ENCODE measurements around the gene TCF7L2.

Gene TCF7L2

GRCh38 chr10:112919721-112920120, 30.3 kb upstream of the TCF7L2 start:
- DNase-seq (ENCODE audit: low spot score in 2 of 2) (no peak), ATAC-seq (ENCODE audit: low read depth) (no peak)
- Mint-ChIP-seq H3K27ac (no peak overlapping the region), H3K9me3 (no peaks in the 10 kb centered on the region), H3K4me1 (no peaks in the 10 kb centered on the region), H3K4me3 (no peak overlapping the region), H3K36me3 (peaks cover 1% of the 10 kb centered on the region), H3K27me3 (peaks cover 9% of the 10 kb centered on the region)

- H3K4me3 Mint-ChIP-seq, result no peak overlapping the region
- H3K4me1 Mint-ChIP-seq, result no peaks in the 10 kb centered on the region
- H3K27ac Mint-ChIP-seq, result no peak overlapping the region
Observed at GRCh38 chr10:112926906-112927688, 22.9 kb upstream of the TCF7L2 start.

GRCh38 chr10:112927980-112928379, 22.1 kb upstream of the TCF7L2 start:
- Mint-ChIP-seq H3K27me3 (peaks cover 1% of the 10 kb centered on the region), H3K27ac (no peak overlapping the region), H3K4me1 (no peaks in the 10 kb centered on the region), H3K4me3 (no peak overlapping the region), H3K36me3 (peaks cover 6% of the 10 kb centered on the region), H3K9me3 (peaks cover 9% of the 10 kb centered on the region)
- DNase-seq (ENCODE audit: low spot score in 2 of 2) (no peak), ATAC-seq (ENCODE audit: low read depth) (no peak)

More at GRCh38 chr10:112926906-112927688, 22.9 kb upstream of the TCF7L2 start:
- H3K9me3 Mint-ChIP-seq, result peaks cover 9% of the 10 kb centered on the region
- peaks cover 6% of the 10 kb centered on the region for H3K36me3 Mint-ChIP-seq
- no peak for ATAC-seq (ENCODE audit: low read depth)
- no peak for DNase-seq (ENCODE audit: low spot score in 2 of 2)
- H3K27me3 Mint-ChIP-seq, result peaks cover 2% of the 10 kb centered on the region

- ATAC-seq (ENCODE audit: low read depth) (no peak), DNase-seq (ENCODE audit: low spot score in 2 of 2) (no peak)
- peaks cover 1% of the 10 kb centered on the region for H3K27me3 Mint-ChIP-seq
- no peaks in the 10 kb centered on the region for H3K4me1 Mint-ChIP-seq
- no peak overlapping the region for H3K4me3 Mint-ChIP-seq
- no peak overlapping the region for H3K27ac Mint-ChIP-seq
- peaks cover 9% of the 10 kb centered on the region for H3K9me3 Mint-ChIP-seq
- H3K36me3 Mint-ChIP-seq, result peaks cover 6% of the 10 kb centered on the region
Observed at GRCh38 chr10:112932658-112933057, 17.4 kb upstream of the TCF7L2 start.

- H3K27ac Mint-ChIP-seq, result no peak overlapping the region
- peaks cover 8% of the 10 kb centered on the region for H3K9me3 Mint-ChIP-seq
- H3K4me1 Mint-ChIP-seq, result no peaks in the 10 kb centered on the region
- DNase-seq (ENCODE audit: low spot score in 2 of 2) (no peak), ATAC-seq (ENCODE audit: low read depth) (no peak)
- no peak overlapping the region for H3K4me3 Mint-ChIP-seq
- H3K36me3 Mint-ChIP-seq, result peaks cover 3% of the 10 kb centered on the region
- peaks cover 6% of the 10 kb centered on the region for H3K27me3 Mint-ChIP-seq
Observed at GRCh38 chr10:112934193-112934592, 15.9 kb upstream of the TCF7L2 start.

GRCh38 chr10:112938808-112939482, 11.1 kb upstream of the TCF7L2 start:
- H3K4me1 Mint-ChIP-seq, result no peaks in the 10 kb centered on the region
- ATAC-seq (ENCODE audit: low read depth) (no peak), DNase-seq (ENCODE audit: low spot score in 2 of 2) (no peak)
- no peaks in the 10 kb centered on the region for H3K36me3 Mint-ChIP-seq
- no peaks in the 10 kb centered on the region for H3K9me3 Mint-ChIP-seq
- H3K4me3 Mint-ChIP-seq, result no peak overlapping the region
- H3K27ac Mint-ChIP-seq, result no peak overlapping the region
- H3K27me3 Mint-ChIP-seq, result peaks cover 5% of the 10 kb centered on the region

- ATAC-seq (ENCODE audit: low read depth) (no peak), DNase-seq (ENCODE audit: low spot score in 2 of 2) (no peak)
- no peaks in the 10 kb centered on the region for H3K9me3 Mint-ChIP-seq
- H3K4me1 Mint-ChIP-seq, result peaks cover 10% of the 10 kb centered on the region
- no peak overlapping the region for H3K27ac Mint-ChIP-seq
- H3K4me3 Mint-ChIP-seq, result no peak overlapping the region
- peaks cover 16% of the 10 kb centered on the region for H3K27me3 Mint-ChIP-seq
- no peaks in the 10 kb centered on the region for H3K36me3 Mint-ChIP-seq
Observed at GRCh38 chr10:112945811-112946210, 4.2 kb upstream of the TCF7L2 start.

GRCh38 chr10:112946649-112947048, 3.4 kb upstream of the TCF7L2 start:
- Mint-ChIP-seq H3K36me3 (no peaks in the 10 kb centered on the region), H3K9me3 (no peaks in the 10 kb centered on the region), H3K4me1 (peaks cover 10% of the 10 kb centered on the region), H3K27me3 (peaks cover 18% of the 10 kb centered on the region), H3K27ac (no peak overlapping the region), H3K4me3 (no peak overlapping the region)
- no peak for ATAC-seq (ENCODE audit: low read depth)
- no peak for DNase-seq (ENCODE audit: low spot score in 2 of 2)

- Mint-ChIP-seq H3K4me3 (no peak overlapping the region), H3K9me3 (no peaks in the 10 kb centered on the region), H3K4me1 (peaks cover 13% of the 10 kb centered on the region), H3K27ac (no peak overlapping the region), H3K36me3 (no peaks in the 10 kb centered on the region), H3K27me3 (peaks cover 23% of the 10 kb centered on the region)
- ATAC-seq (ENCODE audit: low read depth) (no peak), DNase-seq (ENCODE audit: low spot score in 2 of 2) (no peak)
Observed at GRCh38 chr10:112948196-112948595, 1.9 kb upstream of the TCF7L2 start.

GRCh38 chr10:112949143-112949823, 764 bp upstream of the TCF7L2 start:
- H3K9me3 Mint-ChIP-seq, result no peaks in the 10 kb centered on the region
- ATAC-seq (ENCODE audit: low read depth) (no peak), DNase-seq (ENCODE audit: low spot score in 2 of 2) (no peak)
- H3K27me3 Mint-ChIP-seq, result peaks cover 30% of the 10 kb centered on the region
- no peak overlapping the region for H3K27ac Mint-ChIP-seq
- H3K36me3 Mint-ChIP-seq, result no peaks in the 10 kb centered on the region
- peak overlapping the region; percentile 92 for H3K4me3 Mint-ChIP-seq
- peaks cover 13% of the 10 kb centered on the region for H3K4me1 Mint-ChIP-seq

- no peak overlapping the region for H3K27ac Mint-ChIP-seq
- peak in 1 of 2 donors; percentile 17 for DNase-seq (ENCODE audit: low spot score in 2 of 2)
- no peaks in the 10 kb centered on the region for H3K36me3 Mint-ChIP-seq
- peaks cover 29% of the 10 kb centered on the region for H3K27me3 Mint-ChIP-seq
- ATAC-seq (ENCODE audit: low read depth), result no peak
- peaks cover 13% of the 10 kb centered on the region for H3K4me1 Mint-ChIP-seq
- H3K9me3 Mint-ChIP-seq, result no peaks in the 10 kb centered on the region
- H3K4me3 Mint-ChIP-seq, result peak overlapping the region; percentile 87
Observed at GRCh38 chr10:112950714-112951358, 789 bp downstream of the TCF7L2 start.

- peaks cover 27% of the 10 kb centered on the region for H3K27me3 Mint-ChIP-seq
- DNase-seq (ENCODE audit: low spot score in 2 of 2) (peak in 1 of 2 donors; percentile 23), ATAC-seq (ENCODE audit: low read depth) (peak; percentile 53)
- H3K9me3 Mint-ChIP-seq, result no peaks in the 10 kb centered on the region
- H3K36me3 Mint-ChIP-seq, result no peaks in the 10 kb centered on the region
- peak overlapping the region; percentile 92 for H3K4me3 Mint-ChIP-seq
- H3K4me1 Mint-ChIP-seq, result peaks cover 13% of the 10 kb centered on the region
- peak overlapping the region; percentile 41 for H3K27ac Mint-ChIP-seq
Observed at GRCh38 chr10:112951359-112952281, 1.6 kb downstream of the TCF7L2 start.
